Stomach (tissue), 9 donors: Measurements from ENCODE around the gene COPE. TPM values are rescaled to one million over a fixed set of nuclear protein-coding genes. Genes with fewer than 3 reads are reported as not detected.

Experiments
- DNase-seq, 2 donors: peaks; one replicate each; pipeline versions ENCODE4 v3.0.0 to v3.0.0-alpha.2; 2013 to 2019
- H3K27ac ChIP-seq, 5 donors: fragments of 200-600 bp in 4 of 5; sonication (generic) in 4 of 5; one replicate each; pipeline ENCODE4 v1.5.1; 2013 to 2019; ENCODE audit warnings: mild to moderate bottlenecking in 1 of 5, moderate library complexity in 1 of 5
- H3K27me3 ChIP-seq, 3 donors: fragments of 200-600 bp; sonication (generic); one replicate each; pipeline ENCODE4 v1.5.1; 2017 to 2019; ENCODE audit warnings: mixed run types in 1 of 3
- H3K36me3 ChIP-seq, 4 donors: fragments of 200-600 bp; sonication (generic); 1 replicate in 3 of 4; 2 replicates in 1 of 4; pipeline ENCODE4 v1.5.1; 2016 to 2019
- H3K4me1 ChIP-seq, 4 donors: fragments of 200-600 bp; sonication (generic); one replicate each; pipeline ENCODE4 v1.5.1; 2016 to 2019
- H3K4me3 ChIP-seq, 4 donors: fragments of 200-600 bp; sonication (generic) in 3 of 4; one replicate each; pipeline ENCODE4 v1.5.1; 2016 to 2019; ENCODE audit warnings: mild to moderate bottlenecking in 1 of 4
- H3K9me3 ChIP-seq, 4 donors: fragments of 200-600 bp; sonication (generic); one replicate each; pipeline ENCODE4 v1.5.1; 2016 to 2019
- CTCF ChIP-seq, 7 experiments: fragments of 450-650 bp in 4 of 7; fragments of 200-600 bp in 3 of 7; sonication (generic) in 3 of 7; IDR thresholded peaks; one replicate each; pipeline ENCODE4 v1.5.1; 2016 to 2019; ENCODE audit warnings: antibody characterized with exemption in 7 of 7, control low read depth in 2 of 7, mild to moderate bottlenecking in 1 of 7
- EP300 ChIP-seq: sonication (generic); formaldehyde crosslinking; IDR thresholded peaks from one replicate; pipeline ENCODE4 v1.6.1; 2017; ENCODE audit warnings: antibody characterized with exemption
- POLR2A ChIP-seq, 4 donors: fragments of 450-650 bp; IDR thresholded peaks; one replicate each; pipeline ENCODE4 v1.6.1; 2016; ENCODE audit warnings: antibody characterized with exemption in 4 of 4, control low read depth in 2 of 4, mild to moderate bottlenecking in 1 of 4, moderate library complexity in 1 of 4
- POLR2AphosphoS5 ChIP-seq, 3 donors: sonication (generic); formaldehyde crosslinking; IDR thresholded peaks; one replicate each; pipeline ENCODE4 v1.6.1; 2016; ENCODE audit warnings: antibody characterized with exemption in 3 of 3
- WGBS, 5 donors: extraction: QIAGEN DNeasy Blood & Tissue Kit in 3 of 5; methylation state at CpG; one replicate each; pipeline versions ENCODE4 v1.1.5 to v1.1.7; 2013 to 2018; 5-methylcytosine and 5-hydroxymethylcytosine counted together
- intact Hi-C: fragments of 100-400 bp; cut with DNase I; formaldehyde crosslinking; loops from one replicate; pipeline ENCODE4 v1.15.1; 2023; ENCODE audit warnings: low total_unique reads
- polyA plus RNA-seq, 3 donors: library from polyadenylated mRNA; stranded (reverse); fragments of 200-250 nt; gene quantifications; one replicate each; pipeline ENCODE4 v1.2.3, GENCODE V29; 2013
- total RNA-seq, 5 donors: library from RNA; depleted of rRNA; stranded (reverse); fragments of >200 nt; gene quantifications; one replicate each; pipeline versions ENCODE4 v1.1.0 to v1.2.3, GENCODE V29; 2014 to 2016
- donor health status: healthy with polysubstance abuse.
- donor health status: Bipolar disorder and iron deficiency.
- donor health status: healthy.

The COPE gene
- total and polyA plus RNA-seq, 8 donors: 76.7 to 283 (median 209) TPM

- H3K4me1 ChIP-seq: peaks cover 0 to 1% (median under 1%) of the 10 kb centered on the region in 4 donors
- peaks cover 0 to 9% (median 1%) of the 10 kb centered on the region in 4 donors for H3K36me3 ChIP-seq
- H3K4me3 ChIP-seq: no peak overlapping the region
- H3K27me3 ChIP-seq: peaks cover 0 to 2% (median 0%) of the 10 kb centered on the region in 3 donors
- DNase-seq: no peak
- H3K9me3 ChIP-seq: peaks cover 0 to 7% (median 0%) of the 10 kb centered on the region in 4 donors
- WGBS, 5 donors: 81 to 98% (median 91%) methylated on average over 5 of the region's 5 CpGs
- intact Hi-C loops: no loop called here
- no peak overlapping the region for H3K27ac ChIP-seq
- no peak for TF ChIP-seq EP300
- TF ChIP-seq CTCF (IDR thresholded peaks at IDR 0.05): no peak
- no peak for TF ChIP-seq POLR2A (IDR thresholded peaks at IDR 0.05)
- no peak for TF ChIP-seq POLR2AphosphoS5 (IDR thresholded peaks at IDR 0.05)
Observed at GRCh38 chr19:18875726-18876125, 43.5 kb downstream of the COPE start.

GRCh38 chr19:18871543-18871942 lies 47.6 kb downstream of the COPE start:
- H3K4me1 ChIP-seq: peaks cover 14 to 35% (median 23%) of the 10 kb centered on the region in 4 donors
- WGBS, 5 donors: 64 to 78% (median 68%) methylated on average over 7 of the region's 7 CpGs
- H3K27me3 ChIP-seq: peaks cover 0 to 26% (median 14%) of the 10 kb centered on the region in 3 donors
- H3K27ac ChIP-seq: no peak overlapping the region
- peaks cover 13 to 23% (median 20%) of the 10 kb centered on the region in 4 donors for H3K36me3 ChIP-seq
- intact Hi-C loops: no loop called here
- DNase-seq: no peak
- H3K9me3 ChIP-seq: peaks cover 0 to under 1% (median 0%) of the 10 kb centered on the region in 4 donors
- no peak overlapping the region for H3K4me3 ChIP-seq
- no peak for TF ChIP-seq POLR2A (IDR thresholded peaks at IDR 0.05)
- TF ChIP-seq POLR2AphosphoS5 (IDR thresholded peaks at IDR 0.05): no peak
- TF ChIP-seq EP300: no peak
- TF ChIP-seq CTCF (IDR thresholded peaks at IDR 0.05): no peak

GRCh38 chr19:18870531-18871172 lies 48.5 kb downstream of the COPE start:
- peaks cover 14 to 39% (median 24%) of the 10 kb centered on the region in 4 donors for H3K4me1 ChIP-seq
- no peak for TF ChIP-seq EP300
- no peak for TF ChIP-seq CTCF (IDR thresholded peaks at IDR 0.05)
- no peak for TF ChIP-seq POLR2A (IDR thresholded peaks at IDR 0.05)
- TF ChIP-seq POLR2AphosphoS5 (IDR thresholded peaks at IDR 0.05): no peak
- H3K27me3 ChIP-seq: peaks cover 0 to 26% (median 14%) of the 10 kb centered on the region in 3 donors
- H3K9me3 ChIP-seq: no peaks in the 10 kb centered on the region
- no peak overlapping the region for H3K4me3 ChIP-seq
- H3K36me3 ChIP-seq: peaks cover 18 to 31% (median 29%) of the 10 kb centered on the region in 4 donors
- intact Hi-C loops: no loop called here
- H3K27ac ChIP-seq: no peak overlapping the region
- DNase-seq: no peak
- WGBS, 5 donors: 28 to 52% (median 42%) methylated on average over 19 to 25 of the region's 25 CpGs

- 14 to 38% (median 19%) methylated on average over 21 to 62 of the region's 62 CpGs for WGBS, 5 donors
- intact Hi-C loops: no loop called here
- DNase-seq: no peak
Observed at GRCh38 chr19:18869781-18870530, 49.2 kb downstream of the COPE start.

More at GRCh38 chr19:18869781-18870530, 49.2 kb downstream of the COPE start:
- Histone ChIP-seq H3K9me3 (no peaks in the 10 kb centered on the region), H3K27ac (no peak overlapping the region), H3K36me3 (peaks cover 25 to 38% (median 36%) of the 10 kb centered on the region in 4 donors), H3K27me3 (peaks cover 0 to 26% (median 14%) of the 10 kb centered on the region in 3 donors), H3K4me1 (peaks cover 14 to 39% (median 24%) of the 10 kb centered on the region in 4 donors), H3K4me3 (no peak overlapping the region)
- TF ChIP-seq POLR2AphosphoS5 (IDR thresholded peaks at IDR 0.05) (no peak), POLR2A (IDR thresholded peaks at IDR 0.05) (no peak), EP300 (no peak), CTCF (IDR thresholded peaks at IDR 0.05) (no peak)
